CD8-positive, alpha-beta memory T cell (primary cell): ENCODE measurements around the gene SPATC1L. TPM values are rescaled to one million over a fixed set of nuclear protein-coding genes. Genes with fewer than 3 reads are reported as not detected.

Source experiments
- CTCF ChIA-PET: fragments of 350-600 bp; sonication (Branson Sonifier 250); formaldehyde crosslinking; loops from one replicate; lab custom pipeline; 2021; ENCODE audit warnings: antibody characterized with exemption; lab: Charles Lee
- POLR2A ChIA-PET: fragments of 350-600 bp; sonication (Branson Sonifier 250); formaldehyde crosslinking; loops from one replicate; lab custom pipeline; 2021; ENCODE audit warnings: antibody characterized with exemption; lab: Charles Lee
- DNase-seq, 5 donors: peaks; one replicate each; pipeline versions ENCODE4 v3.0.0 to v3.0.0-alpha.2; 2020 to 2022; ENCODE audit warnings: mixed read lengths in 1 of 5
- H3K27ac ChIP-seq: one replicate; pipeline ENCODE4 v1.7.0; 2013; ENCODE audit warnings: low read depth, mild to moderate bottlenecking, low read length, moderate library complexity
- H3K27me3 ChIP-seq: 2 replicates; pipeline ENCODE4 v1.7.0; 2013; ENCODE audit warnings: low read length, mild to moderate bottlenecking; ENCODE audit not compliant: insufficient read depth, poor library complexity, severe bottlenecking
- H3K36me3 ChIP-seq: 2 replicates; pipeline ENCODE4 v1.7.0; 2013; ENCODE audit warnings: mild to moderate bottlenecking, low read length, moderate library complexity; ENCODE audit not compliant: insufficient read depth
- H3K4me1 ChIP-seq: 2 replicates; pipeline ENCODE4 v1.7.0; 2013; ENCODE audit warnings: mild to moderate bottlenecking, low read length, moderate library complexity; ENCODE audit not compliant: insufficient read depth
- H3K4me3 ChIP-seq: 2 replicates; pipeline ENCODE4 v1.7.0; 2013; ENCODE audit warnings: mild to moderate bottlenecking, low read length
- H3K9me3 ChIP-seq: 2 replicates; pipeline ENCODE4 v1.7.0; 2013; ENCODE audit warnings: mild to moderate bottlenecking, low read length
- H3K27ac Mint-ChIP-seq, 8 donors: one replicate each; pipeline ENCODE4 v1.8.0; 2020 to 2021; ENCODE audit warnings: mixed read lengths in 8 of 8, mild to moderate bottlenecking in 6 of 8, inconsistent platforms in 3 of 8, moderate library complexity in 3 of 8
- H3K27me3 Mint-ChIP-seq, 2 donors: one replicate each; pipeline ENCODE4 v1.8.0; 2020 to 2021; ENCODE audit warnings: mixed read lengths in 2 of 2, mild to moderate bottlenecking in 1 of 2, moderate library complexity in 1 of 2
- H3K36me3 Mint-ChIP-seq, 3 donors: one replicate each; pipeline ENCODE4 v1.8.0; 2020 to 2021; ENCODE audit warnings: mixed read lengths in 3 of 3, inconsistent platforms in 1 of 3, mild to moderate bottlenecking in 1 of 3
- H3K4me1 Mint-ChIP-seq, 3 donors: one replicate each; pipeline ENCODE4 v1.8.0; 2020 to 2021; ENCODE audit warnings: mixed read lengths in 3 of 3, inconsistent platforms in 1 of 3, mild to moderate bottlenecking in 1 of 3
- H3K4me3 Mint-ChIP-seq, 7 donors: one replicate each; pipeline ENCODE4 v1.8.0; 2020 to 2021; ENCODE audit warnings: mixed read lengths in 7 of 7, mild to moderate bottlenecking in 6 of 7, moderate library complexity in 4 of 7, inconsistent platforms in 2 of 7
- H3K9me3 Mint-ChIP-seq, 5 donors: one replicate each; pipeline ENCODE4 v1.8.0; 2020 to 2022; ENCODE audit warnings: mixed read lengths in 5 of 5, mild to moderate bottlenecking in 3 of 5, moderate library complexity in 2 of 5, inconsistent platforms in 1 of 5
- polyA plus RNA-seq: library from polyadenylated mRNA; unstranded; fragments of 300-500 nt; fragmentation: Illumina TruSeq; gene quantifications from one replicate; pipeline ENCODE4 v1.2.3, GENCODE V29; 2021
- total RNA-seq, 2 experiments: library from RNA; stranded (reverse); gene quantifications; one replicate each; pipeline ENCODE4 v1.2.3, GENCODE V29; 2021

SPATC1L gene
- total RNA-seq: 1 to 10 TPM; 5.0 TPM
- 10.7 TPM for polyA plus RNA-seq

DNA sequence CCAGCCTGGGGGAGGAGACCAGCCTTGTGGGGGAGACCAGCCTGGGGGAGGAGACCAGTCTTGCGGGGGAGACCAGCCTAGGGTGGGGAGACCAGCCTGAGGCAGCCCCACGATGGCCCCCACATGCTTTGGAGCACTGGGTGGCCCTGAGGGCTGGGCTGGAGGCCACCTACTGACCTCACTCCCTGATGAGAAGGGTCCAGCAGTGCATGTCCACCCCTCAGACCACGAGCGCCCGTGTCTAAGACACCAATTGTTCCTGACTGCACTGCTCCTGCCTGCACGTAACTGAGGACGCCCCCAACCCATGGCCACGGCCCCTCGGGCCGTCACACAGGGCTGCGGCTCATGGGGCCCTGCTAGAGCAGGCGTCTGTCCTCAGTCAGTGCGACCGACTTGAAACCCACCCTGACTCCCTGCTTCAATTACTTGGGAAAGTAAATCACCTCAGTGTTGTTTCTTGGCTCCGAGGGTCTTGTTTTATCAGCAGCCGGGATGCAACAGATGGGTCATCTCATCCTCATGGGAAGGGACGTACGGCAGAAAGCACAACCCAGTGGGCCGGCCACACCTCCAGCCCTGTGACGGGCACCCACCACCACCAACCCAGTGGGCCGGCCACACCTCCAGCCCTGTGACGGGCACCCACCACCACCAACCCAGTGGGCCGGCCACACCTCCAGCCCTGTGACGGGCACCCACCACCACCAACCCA lies at the start of gene SPATC1L:
SPATC1L (minus strand) TSS at position 550 of the 715 bp plus-strand sequence. CDS start 1,643 bp downstream, outside the sequence.
- Mint-ChIP-seq H3K36me3 (peaks cover 0 to 2% (median 0%) of the 10 kb centered on the region in 3 donors), H3K4me3 (peak within 1 kb of the TSS; percentile 59 to 92 (median 80)), H3K4me1 (peaks cover 0 to 17% (median 9%) of the 10 kb centered on the region in 3 donors), H3K27ac (peak within 1 kb of the TSS; percentile 74 to 95 (median 79)), H3K9me3 (no peaks in the 10 kb centered on the region), H3K27me3 (peaks cover 0 to 16% of the 10 kb centered on the region in 2 donors)
- H3K4me1 ChIP-seq: peaks cover 15% of the 10 kb centered on the region
- ChIA-PET POLR2A (no interaction called here), CTCF (no interaction called here)
- H3K27ac ChIP-seq: peak within 1 kb of the TSS; percentile 74
- H3K27me3 ChIP-seq: peaks cover 6% of the 10 kb centered on the region
- H3K36me3 ChIP-seq: no peaks in the 10 kb centered on the region
- DNase-seq: peak in 1 of 5 donors; percentile 30
- H3K4me3 ChIP-seq: peak within 1 kb of the TSS; percentile 66
- no peaks in the 10 kb centered on the region for H3K9me3 ChIP-seq

DNA sequence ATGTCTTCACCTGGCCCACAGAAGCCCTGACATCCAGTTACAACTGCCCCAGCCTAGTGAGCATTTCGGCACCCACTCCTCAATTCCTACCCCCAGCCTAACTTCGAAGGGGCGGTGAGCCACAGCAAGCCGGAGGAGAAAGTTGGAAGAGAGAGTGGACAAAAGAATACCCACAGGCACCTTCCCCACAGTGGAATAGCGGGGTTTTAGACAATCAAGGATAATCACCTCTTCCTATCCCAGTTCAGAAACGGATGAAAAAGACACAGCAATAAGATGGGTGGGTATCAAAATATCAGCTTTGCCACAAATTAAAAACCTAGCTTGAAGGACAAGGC lies 45.6 kb upstream of the SPATC1L start:
- ChIA-PET CTCF (interaction anchor here (1.1 to 2.5 kb wide), 4 partner anchors 11 to 377 kb away, joined by 3 to 14 read pairs (median 4); no protein-coding TSS in a partner anchor), POLR2A (interaction anchor here (0.6 kb wide), 1 partner anchor 256 kb away, joined by 11 read pairs; no protein-coding TSS in a partner anchor)
- peaks cover 0 to 23% (median 20%) of the 10 kb centered on the region in 3 donors for H3K36me3 Mint-ChIP-seq
- H3K27ac Mint-ChIP-seq: peak overlapping the region; percentile 47 to 71 (median 58)
- peak overlapping the region; percentile 68 to 94 (median 90) for H3K4me3 Mint-ChIP-seq
- no peaks in the 10 kb centered on the region for H3K9me3 Mint-ChIP-seq
- no peaks in the 10 kb centered on the region for H3K27me3 ChIP-seq
- no peak for DNase-seq
- H3K4me1 Mint-ChIP-seq: peaks cover 56 to 78% (median 68%) of the 10 kb centered on the region in 3 donors
- H3K4me3 ChIP-seq: peak overlapping the region; percentile 47
- H3K27ac ChIP-seq: peak overlapping the region; percentile 75
- no peaks in the 10 kb centered on the region for H3K27me3 Mint-ChIP-seq
- H3K9me3 ChIP-seq: no peaks in the 10 kb centered on the region
- H3K4me1 ChIP-seq: peaks cover 38% of the 10 kb centered on the region
- H3K36me3 ChIP-seq: peaks cover 12% of the 10 kb centered on the region

DNA sequence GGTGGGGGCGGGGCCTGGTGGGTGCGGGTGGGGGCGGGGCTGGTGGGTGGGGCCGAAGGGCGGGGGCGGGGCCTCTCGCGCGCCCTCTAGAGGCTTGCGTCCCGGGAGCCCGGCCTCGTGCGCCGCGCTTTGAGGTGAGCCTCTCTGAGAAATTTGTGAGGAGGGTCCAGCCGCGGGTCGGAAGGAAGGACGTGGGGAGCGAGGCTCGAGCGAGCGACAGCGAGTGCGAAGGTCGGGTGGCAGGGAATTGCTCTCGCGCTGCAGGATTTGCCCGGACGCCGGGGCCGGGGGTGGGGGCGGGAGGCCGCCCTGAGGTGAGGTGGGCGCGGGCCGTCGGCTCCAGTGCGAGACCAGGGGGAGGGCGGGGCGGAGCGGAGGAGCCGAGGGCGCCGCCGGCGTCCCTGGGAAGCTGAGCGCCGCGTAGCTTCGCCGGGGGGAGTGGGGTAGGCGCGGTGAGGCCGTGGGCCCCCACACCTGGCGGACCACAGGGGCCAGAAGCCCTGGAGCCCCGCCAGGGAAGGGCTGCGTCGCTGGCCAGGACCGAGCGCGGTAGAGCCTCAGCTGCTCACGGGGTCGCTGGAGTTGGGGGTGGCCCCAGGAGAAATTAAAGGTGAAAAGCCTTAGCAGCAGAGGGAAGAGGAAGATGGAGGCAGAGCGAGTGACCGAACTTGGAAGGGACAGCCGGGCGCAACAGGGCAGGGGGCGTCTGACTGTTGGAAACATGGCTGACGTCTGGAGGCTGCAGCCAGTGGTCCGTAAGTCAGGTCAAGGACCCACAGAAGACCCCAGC lies 45.1 kb upstream of the SPATC1L start:
- H3K4me1 Mint-ChIP-seq: peaks cover 51 to 73% (median 62%) of the 10 kb centered on the region in 3 donors
- peak overlapping the region; percentile 81 to 98 (median 93) for H3K4me3 Mint-ChIP-seq
- no peaks in the 10 kb centered on the region for H3K9me3 Mint-ChIP-seq
- no peaks in the 10 kb centered on the region for H3K27me3 Mint-ChIP-seq
- Histone ChIP-seq H3K4me3 (peak overlapping the region; percentile 47), H3K27ac (peak overlapping the region; percentile 75), H3K36me3 (peaks cover 6% of the 10 kb centered on the region), H3K4me1 (peaks cover 38% of the 10 kb centered on the region), H3K9me3 (no peaks in the 10 kb centered on the region), H3K27me3 (no peaks in the 10 kb centered on the region)
- peaks cover 0 to 20% (median 14%) of the 10 kb centered on the region in 3 donors for H3K36me3 Mint-ChIP-seq
- DNase-seq: no peak
- CTCF ChIA-PET: interaction anchor here (1.1 to 2.5 kb wide), 3 partner anchors 11 to 86 kb away, joined by 4 to 14 read pairs (median 5); no protein-coding TSS in a partner anchor
- peak overlapping the region; percentile 57 to 99 (median 96) for H3K27ac Mint-ChIP-seq
- POLR2A ChIA-PET: no interaction called here

DNA sequence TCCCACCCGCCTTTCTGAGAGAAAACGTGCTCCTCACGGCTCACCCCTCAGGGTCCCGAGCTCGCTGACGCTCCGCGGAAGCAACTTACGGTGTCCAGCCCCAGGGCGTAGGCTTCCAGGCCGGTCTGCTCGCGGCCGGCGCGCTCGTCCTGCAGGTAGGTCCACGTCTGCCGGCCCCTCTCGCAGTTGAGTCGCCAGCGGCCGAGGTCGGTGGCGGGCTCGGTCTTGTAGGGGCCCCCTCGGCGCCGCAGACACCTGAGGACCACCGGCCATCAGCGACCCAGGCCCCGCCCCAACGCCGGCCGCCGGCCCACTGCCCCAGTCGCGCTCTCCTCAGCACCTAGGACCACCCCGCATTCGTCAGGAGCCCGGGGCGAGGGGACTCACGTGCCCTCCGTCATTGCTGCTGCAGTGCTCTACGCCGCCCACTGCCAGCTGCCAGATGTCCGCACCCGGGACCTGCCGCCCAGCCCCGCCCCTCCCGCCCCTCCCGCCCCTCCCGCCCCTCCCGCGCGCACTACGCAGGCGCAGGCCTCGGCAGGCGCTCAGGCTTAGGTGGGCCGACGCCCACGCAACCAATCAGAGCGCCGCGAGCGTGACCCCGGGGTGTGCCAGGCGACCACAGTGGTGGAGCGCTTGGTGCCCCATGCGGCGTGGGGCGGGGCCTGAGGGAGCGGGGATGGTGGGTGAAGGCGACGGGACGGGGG lies 44.2 kb upstream of the SPATC1L start, which contains the start of gene LSS:
LSS (minus strand) TSS at position 430 of the 707 bp plus-strand sequence; CDS start at position 401, 29 bp downstream.
- H3K36me3 ChIP-seq: no peaks in the 10 kb centered on the region
- POLR2A ChIA-PET: no interaction called here
- no peaks in the 10 kb centered on the region for H3K27me3 Mint-ChIP-seq

DNA sequence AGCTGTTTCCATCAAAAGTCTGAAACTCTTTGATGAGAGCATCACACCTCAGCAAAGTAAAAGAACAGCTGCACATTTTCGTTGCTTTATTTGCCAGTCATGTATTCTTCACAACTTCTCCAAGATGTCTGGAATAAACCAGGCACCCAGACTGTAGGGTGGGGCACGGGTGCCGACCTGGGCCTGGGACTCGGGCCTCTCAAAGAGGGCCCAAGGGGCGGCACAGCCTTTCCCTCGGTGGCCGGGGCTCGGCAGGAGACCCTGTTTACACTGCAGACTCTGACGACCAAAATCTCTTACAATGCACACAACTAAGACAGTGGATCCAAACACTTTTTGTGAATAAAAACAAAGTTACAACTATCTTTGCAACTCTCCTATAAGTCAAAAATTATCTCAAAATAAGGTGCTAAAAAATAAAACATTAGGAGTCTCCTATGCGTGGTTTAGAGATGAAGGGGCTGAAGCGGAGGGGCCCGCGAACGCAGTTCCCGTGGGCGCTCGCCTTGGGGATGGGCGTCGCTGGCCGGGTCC lies 43.6 kb upstream of the SPATC1L start:
- peak overlapping the region; percentile 79 to 92 (median 83) for H3K4me3 Mint-ChIP-seq
- peak overlapping the region; percentile 25 to 85 (median 62) for H3K27ac Mint-ChIP-seq
- no peaks in the 10 kb centered on the region for H3K9me3 Mint-ChIP-seq
- Histone ChIP-seq H3K9me3 (no peaks in the 10 kb centered on the region), H3K27ac (peak overlapping the region; percentile 76), H3K27me3 (no peaks in the 10 kb centered on the region), H3K4me1 (peaks cover 28% of the 10 kb centered on the region), H3K4me3 (peak overlapping the region; percentile 65), H3K36me3 (no peaks in the 10 kb centered on the region)
- DNase-seq: peak in 2 of 5 donors; percentile 23 to 44
- H3K36me3 Mint-ChIP-seq: peaks cover 0 to 11% (median 8%) of the 10 kb centered on the region in 3 donors
- CTCF ChIA-PET: no interaction called here
- POLR2A ChIA-PET: no interaction called here
- peaks cover 39 to 62% (median 51%) of the 10 kb centered on the region in 3 donors for H3K4me1 Mint-ChIP-seq
- H3K27me3 Mint-ChIP-seq: no peaks in the 10 kb centered on the region

More for the DNA sequence above, 44.2 kb upstream of the SPATC1L start, which contains the start of gene LSS:
- Mint-ChIP-seq H3K4me1 (peaks cover 43 to 68% (median 54%) of the 10 kb centered on the region in 3 donors), H3K27ac (peak within 1 kb of the TSS; percentile 57 to 99 (median 96)), H3K36me3 (peaks cover 0 to 14% (median 8%) of the 10 kb centered on the region in 3 donors), H3K4me3 (peak within 1 kb of the TSS; percentile 81 to 98 (median 93)), H3K9me3 (no peaks in the 10 kb centered on the region)
- Histone ChIP-seq H3K9me3 (no peaks in the 10 kb centered on the region), H3K27ac (peak within 1 kb of the TSS; percentile 76), H3K27me3 (no peaks in the 10 kb centered on the region), H3K4me1 (peaks cover 29% of the 10 kb centered on the region), H3K4me3 (peak within 1 kb of the TSS; percentile 65)
- CTCF ChIA-PET: interaction anchor here (2.5 kb wide), 1 partner anchor 85 kb away, joined by 14 read pairs; no protein-coding TSS in a partner anchor
- peak; percentile 98 to 99 (median 98) for DNase-seq

DNA sequence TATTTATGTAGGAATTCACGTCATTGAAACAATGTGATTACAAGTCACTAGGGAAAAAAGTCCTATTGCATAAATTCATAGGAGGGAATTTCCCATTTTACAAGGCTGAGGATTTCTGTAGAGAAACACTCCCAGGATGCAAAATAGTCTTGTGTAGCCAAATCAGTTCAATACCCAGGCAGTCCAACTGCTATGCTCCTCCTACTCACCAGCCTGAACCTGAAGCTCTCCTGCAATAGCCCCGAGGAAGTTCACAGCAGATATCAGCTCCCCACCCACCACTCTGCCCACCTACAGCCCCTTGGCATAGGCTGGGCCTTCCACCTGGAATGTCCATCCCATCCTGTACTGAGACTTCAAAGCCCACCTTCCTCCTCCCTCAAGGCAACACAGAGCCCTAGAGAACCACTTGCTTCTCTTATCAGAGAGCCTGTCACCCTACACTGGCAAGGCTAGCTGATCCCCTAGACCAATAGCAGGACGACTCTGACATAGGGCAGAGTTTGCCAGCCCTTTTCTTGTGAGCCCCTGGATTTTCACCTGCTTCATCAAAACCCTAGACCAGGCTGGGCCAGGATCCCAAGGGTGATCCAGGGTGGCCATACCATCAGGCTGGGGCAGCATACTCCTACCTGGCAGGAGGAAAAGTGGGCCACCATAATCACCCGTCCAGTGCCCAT lies 42.8 kb upstream of the SPATC1L start:
- peaks cover 37 to 58% (median 51%) of the 10 kb centered on the region in 3 donors for H3K4me1 Mint-ChIP-seq
- no peaks in the 10 kb centered on the region for H3K9me3 ChIP-seq
- H3K27me3 ChIP-seq: no peaks in the 10 kb centered on the region
- peak overlapping the region in 7 of 8 donors; percentile 55 to 85 (median 68) for H3K27ac Mint-ChIP-seq
- H3K27me3 Mint-ChIP-seq: no peaks in the 10 kb centered on the region
- H3K4me1 ChIP-seq: peaks cover 28% of the 10 kb centered on the region
- peak overlapping the region; percentile 79 to 92 (median 83) for H3K4me3 Mint-ChIP-seq
- DNase-seq: peak in 1 of 5 donors; percentile 27
- POLR2A ChIA-PET: no interaction called here
- H3K4me3 ChIP-seq: peak overlapping the region; percentile 65
- H3K9me3 Mint-ChIP-seq: no peaks in the 10 kb centered on the region
- CTCF ChIA-PET: no interaction called here
- no peak overlapping the region for H3K27ac ChIP-seq
- H3K36me3 ChIP-seq: peaks cover 5% of the 10 kb centered on the region
- H3K36me3 Mint-ChIP-seq: peaks cover 0 to 16% (median 7%) of the 10 kb centered on the region in 3 donors
